ENCODE data around the gene RIPK3.

Gene RIPK3

GRCh38 chr14:24369463-24369862, 29.7 kb upstream of the RIPK3 start:
- no peak overlapping the region for H3K27ac ChIP-seq (ENCODE audit: low read length)

GRCh38 chr14:24368562-24369252, 28.9 kb upstream of the RIPK3 start:
- TF ChIP-seq, protein P1, sequence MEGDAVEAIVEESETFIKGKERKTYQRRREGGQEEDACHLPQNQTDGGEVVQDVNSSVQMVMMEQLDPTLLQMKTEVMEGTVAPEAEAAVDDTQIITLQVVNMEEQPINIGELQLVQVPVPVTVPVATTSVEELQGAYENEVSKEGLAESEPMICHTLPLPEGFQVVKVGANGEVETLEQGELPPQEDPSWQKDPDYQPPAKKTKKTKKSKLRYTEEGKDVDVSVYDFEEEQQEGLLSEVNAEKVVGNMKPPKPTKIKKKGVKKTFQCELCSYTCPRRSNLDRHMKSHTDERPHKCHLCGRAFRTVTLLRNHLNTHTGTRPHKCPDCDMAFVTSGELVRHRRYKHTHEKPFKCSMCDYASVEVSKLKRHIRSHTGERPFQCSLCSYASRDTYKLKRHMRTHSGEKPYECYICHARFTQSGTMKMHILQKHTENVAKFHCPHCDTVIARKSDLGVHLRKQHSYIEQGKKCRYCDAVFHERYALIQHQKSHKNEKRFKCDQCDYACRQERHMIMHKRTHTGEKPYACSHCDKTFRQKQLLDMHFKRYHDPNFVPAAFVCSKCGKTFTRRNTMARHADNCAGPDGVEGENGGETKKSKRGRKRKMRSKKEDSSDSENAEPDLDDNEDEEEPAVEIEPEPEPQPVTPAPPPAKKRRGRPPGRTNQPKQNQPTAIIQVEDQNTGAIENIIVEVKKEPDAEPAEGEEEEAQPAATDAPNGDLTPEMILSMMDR (IDR thresholded peaks at IDR 0.05; ENCODE audit: low read length) = no peak
- TF ChIP-seq EZH2phosphoT487 (IDR thresholded peaks at IDR 0.05; ENCODE audit: low read length) (no peak), EZH2 (optimal IDR thresholded peaks at IDR 0.05; ENCODE audit: low read depth, low read length) (no peak)
- H3K4me2 ChIP-seq (ENCODE audit: low read depth, low read length) = peak overlapping the region; percentile 49; the same call in 1 of the 2 replicates
- no peak overlapping the region for H3K27ac ChIP-seq (ENCODE audit: low read length)
- H3K9me2 ChIP-seq (replicated peaks; ENCODE audit: insufficient read depth, low read length) = no peaks in the 10 kb centered on the region
- H3K4me1 ChIP-seq (ENCODE audit: low read length) = no peaks in the 10 kb centered on the region
- DNase-seq = no peak
- H3K36me3 ChIP-seq (replicated peaks; ENCODE audit: insufficient read depth, low read length) = no peaks in the 10 kb centered on the region
- no peaks in the 10 kb centered on the region for H3K79me2 ChIP-seq (ENCODE audit: low read length)
- H4K20me1 ChIP-seq (ENCODE audit: insufficient read depth, low read length) = no peaks in the 10 kb centered on the region
- no peak overlapping the region for H2AFZ ChIP-seq (ENCODE audit: low read length)
- H3K27me3 ChIP-seq (replicated peaks; ENCODE audit: insufficient read depth, low read length) = no peaks in the 10 kb centered on the region
- H3K4me3 ChIP-seq (ENCODE audit: low read length) = no peak overlapping the region
- H3K9ac ChIP-seq (ENCODE audit: low read length) = no peak overlapping the region
- 0 out of 2 replicates have a peak, but pooled peaks cover 3% of the 10 kb centered on the region for H3F3A ChIP-seq (ENCODE audit: insufficient read depth, low read length)
- no peaks in the 10 kb centered on the region for H3K9me3 ChIP-seq (replicated peaks; ENCODE audit: insufficient read depth, low read length)

More at GRCh38 chr14:24369463-24369862, 29.7 kb upstream of the RIPK3 start:
- Histone ChIP-seq H3K79me2 (ENCODE audit: low read length) (no peaks in the 10 kb centered on the region), H3K9me3 (replicated peaks; ENCODE audit: insufficient read depth, low read length) (no peaks in the 10 kb centered on the region), H3K4me3 (ENCODE audit: low read length) (no peak overlapping the region), H3K4me1 (ENCODE audit: low read length) (no peaks in the 10 kb centered on the region), H4K20me1 (ENCODE audit: insufficient read depth, low read length) (no peaks in the 10 kb centered on the region), H3K9ac (ENCODE audit: low read length) (no peak overlapping the region), H2AFZ (ENCODE audit: low read length) (no peak overlapping the region), H3K36me3 (replicated peaks; ENCODE audit: insufficient read depth, low read length) (no peaks in the 10 kb centered on the region), H3F3A (ENCODE audit: insufficient read depth, low read length) (0 out of 2 replicates have a peak, but pooled peaks cover 3% of the 10 kb centered on the region), H3K9me2 (replicated peaks; ENCODE audit: insufficient read depth, low read length) (no peaks in the 10 kb centered on the region), H3K27me3 (replicated peaks; ENCODE audit: insufficient read depth, low read length) (no peaks in the 10 kb centered on the region), H3K4me2 (ENCODE audit: low read depth, low read length) (no peak overlapping the region)
- DNase-seq = no peak
- no peak for TF ChIP-seq EZH2 (optimal IDR thresholded peaks at IDR 0.05; ENCODE audit: low read depth, low read length)
- no peak for TF ChIP-seq EZH2phosphoT487 (IDR thresholded peaks at IDR 0.05; ENCODE audit: low read length)
- TF ChIP-seq, protein P1 (IDR thresholded peaks at IDR 0.05; ENCODE audit: low read length) = no peak

- no peaks in the 10 kb centered on the region for H4K20me1 ChIP-seq (ENCODE audit: insufficient read depth, low read length)
- no peaks in the 10 kb centered on the region for H3K9me3 ChIP-seq (replicated peaks; ENCODE audit: insufficient read depth, low read length)
- no peaks in the 10 kb centered on the region for H3K9me2 ChIP-seq (replicated peaks; ENCODE audit: insufficient read depth, low read length)
- H3K27ac ChIP-seq (ENCODE audit: low read length) = no peak overlapping the region
- no peaks in the 10 kb centered on the region for H3K79me2 ChIP-seq (ENCODE audit: low read length)
- no peak overlapping the region for H3K9ac ChIP-seq (ENCODE audit: low read length)
- DNase-seq = no peak
- H2AFZ ChIP-seq (ENCODE audit: low read length) = peak overlapping the region; percentile 51; the same call in 1 of the 2 replicates
- H3K4me1 ChIP-seq (ENCODE audit: low read length) = no peaks in the 10 kb centered on the region
- 0 out of 2 replicates have a peak, but pooled peaks cover 3% of the 10 kb centered on the region for H3F3A ChIP-seq (ENCODE audit: insufficient read depth, low read length)
- no peaks in the 10 kb centered on the region for H3K27me3 ChIP-seq (replicated peaks; ENCODE audit: insufficient read depth, low read length)
- H3K4me3 ChIP-seq (ENCODE audit: low read length) = peak overlapping the region; percentile 40; the same call in 1 of the 2 replicates
- no peaks in the 10 kb centered on the region for H3K36me3 ChIP-seq (replicated peaks; ENCODE audit: insufficient read depth, low read length)
- H3K4me2 ChIP-seq (ENCODE audit: low read depth, low read length) = peak overlapping the region; percentile 49; the same call in 1 of the 2 replicates
- no peak for TF ChIP-seq EZH2phosphoT487 (IDR thresholded peaks at IDR 0.05; ENCODE audit: low read length)
- TF ChIP-seq, protein P1 (IDR thresholded peaks at IDR 0.05; ENCODE audit: low read length) = no peak
- no peak for TF ChIP-seq EZH2 (optimal IDR thresholded peaks at IDR 0.05; ENCODE audit: low read depth, low read length)
Observed at GRCh38 chr14:24368212-24368561, 28.4 kb upstream of the RIPK3 start.
